ENCODE measurements around the gene GRK5. TPM values are rescaled to one million over a fixed set of nuclear protein-coding genes. Genes with fewer than 3 reads are reported as not detected.

Gene GRK5
- polyA plus RNA-seq, 1 donor from 2014 or later = 34.9 TPM

GRCh38 chr10:119310806-119311205 is 103.4 kb downstream of the GRK5 start:
- H3K9me2 ChIP-seq (ENCODE audit: insufficient read depth, low read length) = no peaks in the 10 kb centered on the region
- H3F3A ChIP-seq (ENCODE audit: insufficient read depth, low read length, poor library complexity, severe bottlenecking) = no peaks in the 10 kb centered on the region
- TF ChIP-seq RAD21 (conservative IDR thresholded peaks at IDR 0.05) (no peak), EZH2 (IDR thresholded peaks at IDR 0.05; ENCODE audit: borderline replicate concordance, insufficient read depth, low read length, poor library complexity, severe bottlenecking) (no peak), SMC3 (conservative IDR thresholded peaks at IDR 0.05; ENCODE audit: poor library complexity) (no peak), TAF1 (IDR thresholded peaks at IDR 0.05; ENCODE audit: low read depth) (no peak), MXI1 (conservative IDR thresholded peaks at IDR 0.05; ENCODE audit: poor library complexity, severe bottlenecking) (no peak), CTCF (IDR thresholded peaks at IDR 0.05; ENCODE audit: poor library complexity, severe bottlenecking) (no peak), EP300 (conservative IDR thresholded peaks at IDR 0.05; ENCODE audit: poor library complexity, severe bottlenecking) (no peak), POLR2AphosphoS5 (IDR thresholded peaks at IDR 0.05) (no peak), REST (IDR thresholded peaks at IDR 0.05; ENCODE audit: borderline replicate concordance) (no peak)
- no peak overlapping the region for H3K9ac ChIP-seq (ENCODE audit: low read length)
- H3K27me3 ChIP-seq (ENCODE audit: insufficient read depth, low read depth, low read length) = no peaks in the 10 kb centered on the region
- H4K20me1 ChIP-seq (ENCODE audit: insufficient read depth) = no peaks in the 10 kb centered on the region
- no peaks in the 10 kb centered on the region for H3K79me2 ChIP-seq (replicated peaks; ENCODE audit: insufficient read depth, low read length)
- no peaks in the 10 kb centered on the region for H3K36me3 ChIP-seq (ENCODE audit: insufficient read depth, low read length)
- H3K4me2 ChIP-seq (ENCODE audit: low read length) = no peak overlapping the region
- no peaks in the 10 kb centered on the region for H3K9me3 ChIP-seq (ENCODE audit: low read length)
- H3K4me3 ChIP-seq (ENCODE audit: low read length) = no peak overlapping the region
- no peak overlapping the region for H3K27ac ChIP-seq (ENCODE audit: low read length)
- H2AFZ ChIP-seq (ENCODE audit: low read depth, low read length) = no peak overlapping the region

- H3K4me2 ChIP-seq (ENCODE audit: low read length) = no peak overlapping the region
- H3K27me3 ChIP-seq (ENCODE audit: insufficient read depth, low read depth, low read length) = no peaks in the 10 kb centered on the region
- H3F3A ChIP-seq (ENCODE audit: insufficient read depth, low read length, poor library complexity, severe bottlenecking) = no peaks in the 10 kb centered on the region
- no peaks in the 10 kb centered on the region for H3K79me2 ChIP-seq (replicated peaks; ENCODE audit: insufficient read depth, low read length)
- no peaks in the 10 kb centered on the region for H3K9me2 ChIP-seq (ENCODE audit: insufficient read depth, low read length)
- no peak overlapping the region for H2AFZ ChIP-seq (ENCODE audit: low read depth, low read length)
- no peak overlapping the region for H3K27ac ChIP-seq (ENCODE audit: low read length)
- no peak for TF ChIP-seq EZH2 (IDR thresholded peaks at IDR 0.05; ENCODE audit: borderline replicate concordance, insufficient read depth, low read length, poor library complexity, severe bottlenecking)
- TF ChIP-seq POLR2AphosphoS5 (IDR thresholded peaks at IDR 0.05) = no peak
- TF ChIP-seq TAF1 (IDR thresholded peaks at IDR 0.05; ENCODE audit: low read depth) = no peak
- TF ChIP-seq CTCF (IDR thresholded peaks at IDR 0.05; ENCODE audit: poor library complexity, severe bottlenecking) = no peak
- TF ChIP-seq SMC3 (conservative IDR thresholded peaks at IDR 0.05; ENCODE audit: poor library complexity) = no peak
- TF ChIP-seq REST (IDR thresholded peaks at IDR 0.05; ENCODE audit: borderline replicate concordance) = no peak
- no peak for TF ChIP-seq EP300 (conservative IDR thresholded peaks at IDR 0.05; ENCODE audit: poor library complexity, severe bottlenecking)
- TF ChIP-seq RAD21 (conservative IDR thresholded peaks at IDR 0.05) = no peak
- no peak for TF ChIP-seq MXI1 (conservative IDR thresholded peaks at IDR 0.05; ENCODE audit: poor library complexity, severe bottlenecking)
- no peak overlapping the region for H3K9ac ChIP-seq (ENCODE audit: low read length)
- no peaks in the 10 kb centered on the region for H3K9me3 ChIP-seq (ENCODE audit: low read length)
- no peaks in the 10 kb centered on the region for H4K20me1 ChIP-seq (ENCODE audit: insufficient read depth)
- H3K4me3 ChIP-seq (ENCODE audit: low read length) = no peak overlapping the region
- no peaks in the 10 kb centered on the region for H3K36me3 ChIP-seq (ENCODE audit: insufficient read depth, low read length)
Observed at GRCh38 chr10:119312241-119312640, 104.9 kb downstream of the GRK5 start.
